GM21515 (cell line): Measurements from ENCODE around the gene GABBR2.
A peak's percentile ranks its signal among the peaks of the same experiment; 100 is the strongest.
"Not testable (repeated sequence)": the region's sequence is repeated elsewhere in the genome, so short reads cannot be mapped to it uniquely, and the experiment has no call there.

Experiments
- ATAC-seq: cut with Tn5 transposase; IDR thresholded peaks from one replicate; pipeline ENCODE4 v1.9.1; 2021; ENCODE audit not compliant: unreplicated experiment

Gene GABBR2

GRCh38 chr9:98598861-98599260 is 109.9 kb downstream of the GABBR2 start:
- ATAC-seq: no peak

GRCh38 chr9:98597236-98597771 is 111.4 kb downstream of the GABBR2 start:
- no peak for ATAC-seq

DNA sequence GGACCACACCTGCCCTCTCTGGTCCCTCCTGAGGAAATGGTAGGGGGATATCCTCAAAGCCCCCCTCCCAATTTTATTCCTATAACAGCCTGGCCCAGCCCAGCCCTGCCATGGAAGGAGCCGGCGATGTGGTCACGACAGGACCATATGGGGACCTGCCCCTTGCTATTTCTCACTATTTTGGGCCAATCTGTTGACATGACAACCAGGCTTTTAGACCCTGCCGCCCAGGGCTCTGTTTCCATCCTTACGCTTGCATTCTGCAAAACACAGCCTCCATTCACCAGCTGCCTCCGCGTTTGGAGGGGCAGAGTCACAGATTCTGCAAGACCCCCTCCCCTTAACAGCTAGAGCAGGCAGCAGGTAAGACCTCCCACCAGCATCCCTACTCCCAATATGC is 112.2 kb downstream of the GABBR2 start:
- ATAC-seq: no peak

- no peak for ATAC-seq
Observed at GRCh38 chr9:98594546-98595160, 114.1 kb downstream of the GABBR2 start.

DNA sequence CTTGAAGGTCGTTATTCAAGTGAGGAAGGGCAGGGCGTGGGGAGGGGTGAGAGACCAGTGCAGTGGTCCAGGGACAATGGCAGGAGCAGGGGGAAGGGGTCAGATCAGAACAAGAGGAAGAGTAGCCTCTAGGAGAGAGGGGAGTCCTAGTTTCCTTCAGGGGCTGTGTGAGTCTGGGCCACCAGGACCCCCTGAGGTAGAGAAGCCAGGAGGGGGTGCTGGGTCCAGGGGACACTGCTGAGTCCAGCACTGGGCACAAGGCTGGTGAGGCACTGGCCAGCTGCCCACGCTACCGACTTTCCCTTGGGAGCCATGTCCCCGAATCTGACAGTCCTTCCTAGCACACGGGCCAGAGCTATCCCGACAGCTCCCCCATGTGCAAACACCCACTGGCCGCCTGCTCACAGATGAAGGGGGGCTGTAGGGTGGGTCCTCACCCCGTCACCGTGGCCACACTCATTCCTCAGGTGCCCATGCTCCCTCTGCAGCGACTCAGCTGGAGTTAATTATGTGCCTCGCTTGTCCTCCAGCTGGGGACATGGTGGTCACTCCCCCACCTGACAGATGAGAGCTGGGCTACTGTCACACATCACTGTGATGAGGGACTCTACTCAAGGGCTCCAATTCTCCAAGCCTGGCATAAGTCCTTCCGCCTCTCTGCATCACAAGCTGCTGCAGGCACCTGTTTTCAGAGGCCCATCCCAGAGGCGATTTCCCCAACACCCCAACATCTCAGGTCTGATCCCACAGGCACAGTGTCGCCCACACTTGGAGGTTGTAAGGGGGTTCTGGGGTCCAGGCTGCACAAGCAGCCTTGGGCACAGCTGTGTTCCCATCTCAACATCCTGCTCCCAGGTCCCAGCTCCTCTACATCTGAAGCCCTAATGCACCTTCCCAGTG is 115.1 kb downstream of the GABBR2 start:
- ATAC-seq: no peak

GRCh38 chr9:98591696-98592095 is 117.0 kb downstream of the GABBR2 start:
- ATAC-seq: no peak

- no peak for ATAC-seq
Observed at GRCh38 chr9:98590101-98590500, 118.6 kb downstream of the GABBR2 start.

DNA sequence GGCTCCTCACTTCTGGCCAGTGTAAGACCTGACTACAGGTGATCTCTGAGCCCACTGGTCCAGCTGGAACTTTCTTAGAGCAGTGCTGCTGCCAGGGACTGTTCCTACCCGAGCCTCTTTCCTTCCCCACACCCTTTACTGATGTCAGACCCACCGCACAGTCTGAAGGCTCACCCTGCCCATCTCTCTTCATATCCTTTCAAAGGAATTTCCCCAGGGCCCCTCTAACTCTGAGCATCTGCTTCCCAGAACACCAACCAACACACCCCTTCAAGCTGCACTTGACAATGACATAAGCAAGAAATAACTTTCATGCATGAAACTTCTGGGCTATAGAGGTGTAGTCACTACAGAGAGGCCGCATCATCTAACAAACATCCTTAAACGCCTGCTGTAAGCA is 119.6 kb downstream of the GABBR2 start:
- no peak for ATAC-seq

GRCh38 chr9:98584853-98585438 is 123.8 kb downstream of the GABBR2 start:
- ATAC-seq: not testable (repeated sequence)

DNA sequence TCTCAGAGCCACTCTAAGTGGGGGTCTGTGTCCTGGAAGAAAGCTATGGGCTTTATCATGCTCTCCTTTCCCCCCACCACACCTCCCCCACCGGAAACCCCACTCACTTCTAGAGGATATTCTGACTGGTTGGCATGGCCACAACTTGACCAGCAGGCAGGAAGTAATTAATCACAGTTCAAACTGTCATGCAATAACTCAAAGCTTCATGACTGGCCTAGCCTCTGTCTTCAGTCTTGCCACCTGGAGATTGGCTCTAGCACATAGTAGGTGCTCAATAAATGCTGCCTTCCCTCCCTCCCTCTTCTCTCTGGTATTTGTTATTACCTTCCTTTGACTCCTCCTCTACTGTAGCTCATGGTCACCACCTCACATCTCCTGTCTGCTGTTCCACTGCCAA is 124.7 kb downstream of the GABBR2 start:
- ATAC-seq: no peak

DNA sequence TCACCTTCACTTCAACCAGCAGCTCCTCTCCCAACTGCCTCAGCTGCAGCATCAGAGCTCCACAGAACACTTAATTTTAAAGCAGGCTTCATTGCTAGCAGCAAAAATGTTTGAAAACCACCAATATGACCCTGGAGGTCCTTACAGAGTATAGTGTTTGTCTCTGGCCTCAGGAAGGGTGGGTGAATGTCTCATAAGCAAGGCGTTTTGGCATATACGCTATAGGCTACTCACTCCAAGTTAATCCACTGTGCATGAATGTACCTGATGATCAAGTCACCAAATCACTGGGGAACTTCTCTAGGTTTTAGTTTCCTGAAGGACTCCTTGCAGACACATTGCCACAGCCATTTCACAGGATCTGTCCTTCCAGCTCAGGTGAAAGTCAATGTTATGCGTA is 125.3 kb downstream of the GABBR2 start:
- no peak for ATAC-seq

DNA sequence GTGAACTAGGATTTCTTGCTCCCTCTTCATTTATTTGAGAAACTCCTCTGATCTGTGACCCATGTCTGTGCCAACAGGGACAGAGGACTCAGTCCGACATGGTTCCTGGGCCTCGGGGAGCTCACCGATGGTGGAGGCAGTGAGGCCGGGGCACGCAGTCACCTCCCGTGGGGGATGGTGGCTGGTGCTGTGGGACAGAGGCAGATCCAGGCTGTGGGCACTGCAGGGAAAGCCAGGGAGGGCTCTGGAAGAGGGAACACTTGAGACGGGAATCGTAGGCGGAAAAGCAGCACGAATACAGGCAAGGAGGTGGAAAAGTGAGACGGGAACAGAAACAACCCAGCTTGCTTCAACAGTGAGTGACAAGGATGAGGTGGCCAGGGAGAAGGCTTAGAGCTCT is 127.8 kb downstream of the GABBR2 start:
- ATAC-seq: no peak

GRCh38 chr9:98579700-98580099 is 129.0 kb downstream of the GABBR2 start:
- no peak for ATAC-seq

- no peak for ATAC-seq
Observed at GRCh38 chr9:98577446-98577845, 131.3 kb downstream of the GABBR2 start.

DNA sequence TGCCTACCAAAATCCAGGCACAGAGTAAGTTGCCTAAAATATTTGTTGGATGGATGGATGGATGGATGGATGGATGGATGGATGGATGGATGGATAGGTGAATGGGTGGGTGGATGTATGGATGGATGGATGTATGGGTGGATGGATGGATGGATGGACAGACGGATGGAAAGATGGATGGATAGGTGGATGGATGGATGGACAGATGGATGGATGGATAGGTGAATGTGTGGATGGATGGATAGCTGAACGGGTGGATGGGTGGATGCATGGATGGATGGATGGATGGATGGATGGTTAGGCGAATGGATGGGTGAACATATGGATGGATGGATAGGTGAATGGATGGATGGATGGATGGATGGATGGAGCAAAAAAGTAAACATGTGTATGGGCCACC is 131.9 kb downstream of the GABBR2 start:
- ATAC-seq: no peak

DNA sequence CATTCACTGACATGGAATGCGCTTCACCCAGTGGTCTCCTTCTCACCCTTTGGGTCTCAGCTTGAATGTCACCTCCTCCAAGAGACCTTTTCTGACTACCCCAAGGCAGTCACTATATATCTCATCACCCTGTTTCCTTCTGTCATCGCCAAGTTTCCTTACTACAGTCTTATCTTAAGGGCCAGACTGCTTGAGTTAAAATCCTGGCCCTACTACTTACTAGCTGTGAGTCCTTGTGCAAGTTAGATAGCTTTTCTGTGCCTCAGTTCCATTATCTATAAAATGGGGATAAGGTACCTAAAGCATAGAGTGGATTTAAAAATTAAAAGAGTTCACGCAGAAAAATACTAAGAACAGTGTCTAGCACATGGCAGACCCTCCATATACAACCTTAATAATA is 132.4 kb downstream of the GABBR2 start:
- ATAC-seq: no peak

- ATAC-seq: peak; percentile 86
Observed at GRCh38 chr9:98575379-98576346, 133.1 kb downstream of the GABBR2 start.

- ATAC-seq: no peak
Observed at GRCh38 chr9:98573749-98574278, 134.9 kb downstream of the GABBR2 start.

DNA sequence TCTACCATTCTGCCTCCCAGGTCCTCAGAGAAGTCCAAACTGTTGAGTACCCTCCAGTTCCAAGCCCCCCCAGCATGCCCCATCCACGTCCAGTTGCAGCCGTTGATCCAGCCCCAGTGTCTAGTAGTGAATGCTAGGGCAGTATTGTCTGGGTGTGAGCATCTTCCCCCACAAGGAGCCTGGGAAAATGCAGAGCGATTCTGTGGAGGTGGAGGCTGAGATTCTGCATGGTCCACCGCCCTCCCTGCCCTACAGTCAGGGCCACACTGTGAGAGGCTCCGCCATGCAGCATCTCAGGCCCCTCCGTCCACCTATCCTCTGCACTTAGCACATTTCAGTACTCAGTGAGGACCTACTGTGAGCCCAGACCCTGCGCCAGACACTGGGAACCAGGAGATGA is 135.9 kb downstream of the GABBR2 start:
- no peak for ATAC-seq

- no peak for ATAC-seq
Observed at GRCh38 chr9:98572054-98572627, 136.6 kb downstream of the GABBR2 start.
